GM13976 (cell line): ENCODE measurements around the gene AFF4.
A peak's percentile ranks its signal among the peaks of the same experiment; 100 is the strongest.

Experiments used
- DNase-seq: peaks from one replicate; pipeline ENCODE4 v3.0.0; 2012; ENCODE audit warnings: low spot score
- CTCF ChIP-seq: IDR thresholded peaks from 2 replicates; pipeline ENCODE4 v1.5.1; 2012; ENCODE audit warnings: borderline replicate concordance, mild to moderate bottlenecking; ENCODE audit not compliant: insufficient read depth; ENCODE audit errors: extremely low read depth, missing control alignments, control extremely low read depth
- in situ Hi-C: fragments of 300-500 bp; cut with MboI; formaldehyde crosslinking; loops from one replicate; pipeline ENCODE4 v1.12.0; 2022; ENCODE audit warnings: low sequenced_read_pairs, mixed read lengths, inconsistent platforms; ENCODE audit not compliant: unreplicated experiment

Gene AFF4

GRCh38 chr5:132870801-132871200, 92.6 kb downstream of the AFF4 start:
- TF ChIP-seq CTCF = no peak
- no peak for DNase-seq
- in situ Hi-C loops = no loop called here

DNA sequence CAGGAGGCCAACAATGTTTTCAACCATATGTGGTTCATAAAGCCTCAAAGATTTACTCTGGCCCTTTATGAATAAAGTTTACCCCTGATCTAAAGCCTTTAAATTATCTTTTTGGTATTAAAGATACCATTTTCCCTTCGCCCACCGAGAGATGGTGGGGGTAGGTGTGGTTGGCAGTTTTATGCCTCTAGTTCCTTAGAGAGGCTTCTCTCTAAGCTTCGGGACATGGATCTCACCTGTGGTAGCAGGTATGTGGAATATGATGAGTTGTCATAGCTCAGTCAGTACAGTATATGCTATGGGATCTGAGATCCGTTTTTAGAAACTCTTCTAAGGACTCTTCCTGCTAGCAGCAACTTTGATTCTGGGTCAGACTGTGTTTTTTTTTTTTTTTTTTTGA, 94.7 kb downstream of the AFF4 start:
- in situ Hi-C loops = no loop called here
- DNase-seq = no peak
- TF ChIP-seq CTCF = no peak

DNA sequence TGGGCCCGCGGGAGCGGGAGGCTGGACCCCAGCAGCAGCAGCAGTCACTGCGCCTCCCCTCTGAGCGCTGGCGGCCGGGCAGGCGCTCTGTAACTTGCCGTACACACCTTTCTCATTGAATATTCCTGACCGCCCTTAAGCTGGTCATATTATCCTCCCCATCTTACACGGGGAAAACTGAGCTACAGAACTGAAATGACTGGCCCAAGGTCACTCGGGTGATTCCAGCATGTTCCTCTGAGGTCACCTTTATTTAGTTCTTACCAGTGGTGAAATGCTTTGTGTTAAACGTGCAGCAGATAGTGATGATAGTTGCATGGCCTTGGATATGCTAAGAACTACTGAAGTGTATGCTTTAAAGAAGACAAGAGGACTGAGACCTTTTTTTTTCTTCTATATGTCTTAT, 96.4 kb downstream of the AFF4 start:
- DNase-seq = no peak
- TF ChIP-seq CTCF = no peak
- in situ Hi-C loops = no loop called here

GRCh38 chr5:132866342-132867045, 96.9 kb downstream of the AFF4 start, which contains the start of the genes GDF9 and UQCRQ:
GDF9 (minus strand) TSS chr5:132866469; CDS start chr5:132864533, 1,936 bp downstream.
UQCRQ (plus strand) TSS chr5:132866642; CDS start chr5:132866882, 240 bp downstream.
- TF ChIP-seq CTCF = peak; percentile 19
- peak; percentile 98 for DNase-seq
- in situ Hi-C loops = no loop called here

DNA sequence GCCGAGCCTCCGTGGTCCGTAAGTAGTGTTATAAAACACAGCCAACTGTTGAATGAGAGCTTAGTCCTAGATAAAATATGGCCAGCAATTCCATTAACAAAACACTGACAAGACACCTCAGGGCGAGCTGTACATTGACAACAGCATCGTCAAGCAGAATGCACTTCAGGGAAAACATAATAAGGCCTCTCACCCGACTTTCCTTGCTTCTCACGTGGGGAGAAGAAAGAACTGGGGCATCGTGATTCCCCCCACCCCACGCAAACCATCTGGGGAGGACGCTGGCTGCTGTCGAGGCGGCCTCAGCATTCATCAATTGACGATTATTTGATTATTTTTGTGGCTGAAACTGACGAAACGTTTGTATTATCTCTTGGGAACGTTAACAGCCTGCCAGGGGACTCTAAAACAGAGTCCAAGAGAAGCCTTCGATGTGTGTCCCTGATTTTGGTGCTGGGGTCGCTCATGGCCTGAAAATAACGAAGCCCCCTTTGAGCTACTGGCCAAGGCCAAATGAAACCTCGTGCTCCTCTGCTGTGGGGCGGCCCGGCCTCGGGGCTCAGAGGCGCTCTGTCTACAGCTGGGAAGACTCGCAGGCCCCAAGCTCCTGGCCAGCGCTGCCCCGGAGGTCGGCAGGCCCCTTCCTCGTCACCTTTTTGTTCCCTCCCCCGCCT, 97.6 kb downstream of the AFF4 start:
- in situ Hi-C loops = no loop called here
- no peak for DNase-seq

DNA sequence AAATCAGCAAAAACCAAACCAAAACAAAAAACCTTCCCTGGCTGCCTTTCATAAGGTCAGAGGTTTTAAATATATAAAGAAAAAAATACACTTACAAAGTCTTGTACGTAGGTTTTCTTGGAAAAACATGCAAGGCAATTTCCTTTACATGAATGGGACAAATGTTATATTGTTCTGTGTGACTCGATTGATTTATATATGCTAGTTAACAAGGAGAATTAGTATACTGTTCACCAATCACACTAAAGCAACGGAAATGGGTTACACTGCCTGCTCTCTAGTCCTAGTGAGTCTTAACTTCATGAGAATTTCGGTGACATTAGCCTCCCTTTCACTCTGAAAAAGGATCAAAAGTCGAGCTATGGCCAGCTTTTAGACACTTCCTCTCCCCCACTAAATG, 102.7 kb downstream of the AFF4 start:
- no peak for DNase-seq
- in situ Hi-C loops = no loop called here
- no peak for TF ChIP-seq CTCF

More for the DNA sequence above, 97.6 kb downstream of the AFF4 start:
- TF ChIP-seq CTCF = no peak
